Body of pancreas (tissue), 4 donors: ENCODE measurements around the gene FYB1.

Source experiments
- CTCF ChIP-seq, 7 experiments: fragments of 450-650 bp in 4 of 7; fragments of 200-600 bp in 3 of 7; sonication (generic) in 3 of 7; IDR thresholded peaks; one replicate each; pipeline ENCODE4 v1.5.1; 2016 to 2019; ENCODE audit warnings: antibody characterized with exemption in 7 of 7
- POLR2A ChIP-seq, 3 donors: fragments of 450-650 bp; IDR thresholded peaks; one replicate each; pipeline ENCODE4 v1.6.1; 2016; ENCODE audit warnings: antibody characterized with exemption in 3 of 3, mild to moderate bottlenecking in 2 of 3

DNA sequence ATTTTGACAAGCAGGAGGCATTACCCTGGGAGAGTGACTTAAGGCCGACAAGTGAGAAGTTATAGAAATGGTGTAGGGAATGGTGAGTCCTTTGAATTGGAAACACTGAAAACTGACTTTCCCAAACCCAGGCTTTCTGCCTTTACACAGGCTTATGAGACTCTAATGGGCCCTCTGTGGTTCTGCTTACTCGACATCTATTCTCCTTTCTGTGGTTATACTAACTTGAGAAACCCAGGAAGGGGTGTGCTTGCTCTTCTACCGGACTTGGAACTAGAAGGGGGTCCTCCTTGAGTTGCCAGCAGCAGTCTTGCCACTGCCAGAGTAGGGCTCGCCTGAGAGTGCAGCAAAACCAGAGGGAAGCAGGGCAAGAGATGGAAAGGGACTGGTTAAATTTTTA lies 63.3 kb downstream of the FYB1 start:
- no peak for TF ChIP-seq POLR2A (IDR thresholded peaks at IDR 0.05)
- no peak for TF ChIP-seq CTCF (IDR thresholded peaks at IDR 0.05)
